Eye (tissue), 1 donor: ENCODE measurements around the gene TRIM54.
"Not testable (repeated sequence)": the region's sequence is repeated elsewhere in the genome, so short reads cannot be mapped to it uniquely, and the experiment has no call there.

Source experiments
- DNase-seq: peaks from one replicate; pipeline ENCODE4 v3.0.0-alpha.2; 2015

The TRIM54 gene

GRCh38 chr2:27315122-27315521, 32.9 kb downstream of the TRIM54 start:
- no peak for DNase-seq

DNA sequence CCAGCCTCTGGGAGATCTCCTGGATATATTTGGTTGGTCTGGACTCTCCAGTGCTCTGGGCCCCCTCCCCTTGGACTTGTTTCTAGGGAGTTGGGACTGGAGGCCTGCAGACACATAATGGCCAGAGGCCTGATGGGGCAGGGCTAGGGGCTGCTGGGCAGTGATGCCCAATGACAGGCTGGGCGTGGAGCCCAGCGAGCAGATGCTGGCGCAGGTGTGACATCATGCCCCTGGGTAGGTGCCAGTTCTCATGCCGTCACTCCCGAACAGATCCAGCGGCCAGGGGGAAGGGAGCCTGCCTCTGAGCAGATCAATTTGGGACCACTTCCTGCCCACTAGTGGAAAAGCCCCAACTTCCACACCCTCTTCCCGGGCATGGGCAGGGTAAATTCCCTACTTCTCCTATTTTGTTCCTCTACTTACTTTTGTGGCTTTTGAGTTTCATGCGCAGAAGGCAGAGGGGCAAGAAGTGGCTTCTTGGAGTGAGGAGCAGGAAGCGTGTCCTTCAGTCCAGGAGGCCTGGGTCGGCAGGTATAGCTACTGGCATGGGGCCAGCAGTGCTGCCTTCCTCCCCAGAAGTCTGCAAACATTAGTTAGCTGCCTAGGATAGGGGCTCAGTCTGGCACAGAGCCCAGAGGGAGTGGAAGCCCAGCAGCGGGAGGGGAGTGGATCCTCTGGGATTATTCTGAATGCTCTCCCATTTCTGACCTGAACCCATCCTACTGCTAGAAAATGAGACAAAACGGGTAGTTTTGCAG, 34.6 kb downstream of the TRIM54 start:
- no peak for DNase-seq

GRCh38 chr2:27319839-27320238, 37.6 kb downstream of the TRIM54 start:
- DNase-seq, result not testable (repeated sequence)

DNA sequence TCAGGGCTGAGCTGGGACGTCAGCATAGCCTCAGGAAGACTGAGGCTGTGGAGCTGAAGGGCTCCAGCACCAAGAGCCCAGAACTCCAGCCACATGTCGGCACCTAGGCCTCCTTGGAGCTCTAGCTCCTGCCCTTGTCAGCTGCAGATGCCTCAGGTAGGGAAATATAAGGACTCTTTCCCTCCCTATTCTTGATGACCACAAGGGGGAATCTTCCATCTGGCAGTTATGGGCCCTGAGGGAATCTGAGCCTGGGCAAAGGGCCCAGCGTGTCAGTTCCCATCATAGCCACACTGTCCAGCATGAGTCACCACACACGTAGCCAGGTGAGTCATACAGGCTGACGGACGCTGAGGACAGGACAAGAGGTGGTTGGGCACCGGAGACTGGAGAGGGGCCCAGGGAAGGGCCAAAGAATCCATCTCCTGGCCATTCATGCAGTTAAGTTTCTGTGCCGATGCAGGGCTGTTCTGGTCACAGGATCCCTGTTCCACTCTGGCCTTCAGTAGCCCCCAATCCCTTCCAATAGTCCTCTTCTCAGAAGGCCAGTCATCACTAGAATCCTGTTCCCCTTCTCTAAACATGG, 38.8 kb downstream of the TRIM54 start:
- peak; percentile 24 for DNase-seq

DNA sequence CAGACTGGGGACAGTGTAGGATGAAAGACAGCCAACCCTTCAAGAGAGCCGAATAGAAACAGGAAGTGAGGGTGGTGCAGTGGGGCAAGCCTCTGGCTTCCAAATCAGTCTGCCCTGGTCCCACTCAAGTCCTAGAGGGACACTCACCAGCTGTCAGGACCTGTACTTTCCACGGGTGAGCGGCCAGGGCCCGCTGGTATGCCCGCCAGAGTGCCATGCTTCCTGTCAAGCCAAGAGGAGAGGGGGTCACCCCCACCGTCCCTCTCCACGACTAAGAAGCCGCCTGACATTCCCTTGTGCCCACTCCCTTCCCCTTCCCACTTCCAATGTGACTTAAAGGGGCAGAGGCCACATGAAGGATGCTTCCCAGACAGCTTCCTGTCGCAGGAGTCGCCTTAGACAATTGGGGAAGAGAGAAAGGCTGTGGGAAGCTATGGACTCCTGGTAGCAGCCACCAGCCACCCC, 40.1 kb downstream of the TRIM54 start:
- no peak for DNase-seq

DNA sequence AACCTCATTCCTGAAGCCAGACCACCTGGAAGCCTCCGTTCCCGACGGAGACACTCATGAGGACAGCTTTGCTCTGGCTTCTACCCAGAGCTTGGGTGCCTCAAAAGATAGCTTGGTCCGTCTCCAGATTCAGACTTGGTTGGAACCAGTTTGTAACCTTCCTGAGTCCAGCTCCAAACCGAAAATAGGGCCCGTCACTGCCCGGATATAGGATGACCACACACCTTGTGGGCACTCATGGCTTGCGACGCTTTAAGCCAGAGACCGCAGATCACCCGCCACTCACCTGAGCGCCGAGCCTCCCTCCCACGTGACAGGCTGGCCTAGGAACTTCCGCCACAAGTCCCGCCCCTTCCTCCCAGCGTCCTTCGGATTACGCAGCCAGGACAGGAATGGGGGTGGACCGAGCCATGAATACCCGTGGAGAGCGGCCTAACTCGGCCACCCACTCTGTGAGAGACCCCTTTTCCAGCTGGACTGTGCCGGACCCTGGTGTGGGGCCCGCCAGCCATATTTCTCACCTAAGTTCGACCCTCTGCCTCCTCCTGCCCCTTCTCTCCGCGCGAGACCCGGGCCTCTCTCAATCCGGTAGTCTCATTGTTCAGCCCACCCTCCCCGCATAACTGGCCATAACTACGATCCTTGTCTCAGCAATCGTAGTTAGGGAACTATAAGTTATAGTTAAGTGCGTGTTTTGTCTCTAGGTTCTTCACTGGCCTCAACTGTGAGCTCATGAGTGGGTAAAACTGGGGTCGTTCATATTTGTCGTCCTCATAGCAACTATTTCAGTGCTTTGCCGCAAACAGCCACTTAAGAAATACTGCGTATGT, 40.8 kb downstream of the TRIM54 start, which contains the start of gene MPV17:
Gene MPV17, minus strand, starts transcription at position 332 of the 830 bp plus-strand sequence. CDS start 580 bp downstream, outside the sequence.
- peak; percentile 97 for DNase-seq

GRCh38 chr2:27323596-27324285, 41.5 kb downstream of the TRIM54 start:
- no peak for DNase-seq

DNA sequence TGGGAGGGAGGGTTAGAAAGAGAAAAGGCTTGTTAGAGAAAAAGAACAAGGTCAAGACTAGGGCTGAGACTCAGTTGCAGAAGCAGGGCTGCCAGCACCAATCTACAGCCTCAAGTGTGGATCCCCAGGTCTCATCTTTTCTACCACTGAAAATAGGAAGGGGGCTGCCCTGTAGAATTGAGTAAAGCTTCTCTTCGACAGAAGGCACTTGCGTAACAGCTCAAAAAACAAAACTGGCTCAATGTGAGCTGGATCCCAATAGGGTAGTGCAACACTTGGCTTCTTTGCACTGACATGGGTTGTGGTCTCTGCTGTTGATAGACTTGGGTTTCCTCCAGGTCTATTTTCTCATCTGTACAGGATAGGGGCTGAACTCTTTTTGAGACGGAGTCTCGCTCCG, 42.5 kb downstream of the TRIM54 start:
- no peak for DNase-seq

GRCh38 chr2:27335311-27335710, 53.1 kb downstream of the TRIM54 start:
- DNase-seq, result no peak

GRCh38 chr2:27336173-27336572, 53.9 kb downstream of the TRIM54 start:
- DNase-seq, result no peak

GRCh38 chr2:27347641-27348040, 65.4 kb downstream of the TRIM54 start:
- DNase-seq, result no peak

GRCh38 chr2:27350106-27350693, 68.0 kb downstream of the TRIM54 start:
- no peak for DNase-seq

GRCh38 chr2:27351802-27352598, 69.8 kb downstream of the TRIM54 start:
- DNase-seq, result no peak

DNA sequence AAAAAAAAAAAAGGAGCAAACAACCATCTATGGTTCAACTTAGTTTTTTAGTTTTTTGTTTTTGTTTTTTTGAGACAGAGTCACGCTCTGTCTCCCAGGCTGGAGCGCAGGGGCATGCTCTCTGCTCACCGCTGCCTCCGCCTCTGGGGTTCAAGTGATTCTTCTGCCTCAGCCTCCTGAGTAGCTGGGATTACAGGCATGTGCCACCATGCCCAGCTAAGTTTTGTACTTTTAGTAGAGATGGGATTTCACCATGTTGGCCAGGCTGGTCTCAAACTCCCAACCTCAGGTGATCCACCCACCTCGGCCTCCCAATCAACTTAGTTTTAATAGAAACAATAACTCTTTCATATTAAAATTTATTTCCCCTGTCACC, 71.1 kb downstream of the TRIM54 start:
- not testable (repeated sequence) for DNase-seq

DNA sequence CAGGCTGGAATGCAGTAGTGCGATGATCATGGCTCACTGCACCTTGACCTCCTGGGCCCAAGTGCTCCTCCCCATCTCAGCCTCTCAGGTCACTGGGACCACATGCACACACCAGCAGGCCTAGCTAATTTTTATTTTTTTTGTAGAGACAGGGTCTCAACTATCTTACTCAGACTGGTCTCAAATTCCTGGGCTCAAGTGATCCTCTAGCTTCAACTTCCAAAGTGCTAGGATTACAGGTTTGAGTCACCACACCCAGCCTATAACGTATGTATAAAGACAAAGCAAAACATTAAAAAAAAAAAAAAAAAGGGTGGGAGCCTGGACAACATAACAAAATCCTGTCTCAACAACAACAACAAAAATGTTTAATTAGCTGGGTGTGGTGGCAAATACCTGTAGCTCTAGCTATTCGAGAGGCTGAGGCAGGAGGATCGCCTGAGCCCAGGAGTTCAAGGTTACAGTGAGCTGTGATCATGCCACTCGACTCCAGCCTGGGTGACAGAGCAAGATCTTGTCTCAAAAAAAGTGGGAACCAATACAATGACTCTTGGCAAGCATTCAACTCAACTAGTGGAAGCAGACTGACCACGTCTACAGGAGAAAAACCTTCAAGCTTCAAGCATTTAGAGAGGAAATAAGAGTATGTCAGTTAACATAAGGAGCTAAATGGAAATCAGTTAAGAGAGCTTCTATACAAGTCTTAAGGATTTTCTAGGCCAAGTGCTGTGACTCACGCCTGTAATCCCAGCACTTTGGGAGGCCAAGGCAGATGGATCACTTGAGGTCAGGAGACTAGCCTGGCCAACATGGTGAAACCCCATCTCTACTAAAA, 71.8 kb downstream of the TRIM54 start:
- DNase-seq, result no peak

GRCh38 chr2:27354597-27354927, 72.3 kb downstream of the TRIM54 start:
- DNase-seq, result no peak

DNA sequence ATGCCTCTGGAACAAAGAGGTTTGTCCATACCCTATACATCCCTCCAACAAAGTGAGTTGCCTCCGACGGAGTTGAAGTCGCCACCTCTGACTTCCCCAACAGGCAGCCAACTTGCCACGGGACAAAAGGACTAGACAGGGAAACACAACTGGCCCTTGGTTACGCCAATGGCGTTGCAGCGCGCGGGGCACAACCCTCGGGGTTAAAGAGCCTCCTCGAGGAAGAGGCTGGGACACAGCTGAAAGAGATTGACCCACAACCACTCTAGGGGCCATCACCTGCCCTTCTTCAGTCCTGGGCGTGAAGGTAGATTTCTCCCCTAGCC, 73.8 kb downstream of the TRIM54 start:
- DNase-seq, result no peak

DNA sequence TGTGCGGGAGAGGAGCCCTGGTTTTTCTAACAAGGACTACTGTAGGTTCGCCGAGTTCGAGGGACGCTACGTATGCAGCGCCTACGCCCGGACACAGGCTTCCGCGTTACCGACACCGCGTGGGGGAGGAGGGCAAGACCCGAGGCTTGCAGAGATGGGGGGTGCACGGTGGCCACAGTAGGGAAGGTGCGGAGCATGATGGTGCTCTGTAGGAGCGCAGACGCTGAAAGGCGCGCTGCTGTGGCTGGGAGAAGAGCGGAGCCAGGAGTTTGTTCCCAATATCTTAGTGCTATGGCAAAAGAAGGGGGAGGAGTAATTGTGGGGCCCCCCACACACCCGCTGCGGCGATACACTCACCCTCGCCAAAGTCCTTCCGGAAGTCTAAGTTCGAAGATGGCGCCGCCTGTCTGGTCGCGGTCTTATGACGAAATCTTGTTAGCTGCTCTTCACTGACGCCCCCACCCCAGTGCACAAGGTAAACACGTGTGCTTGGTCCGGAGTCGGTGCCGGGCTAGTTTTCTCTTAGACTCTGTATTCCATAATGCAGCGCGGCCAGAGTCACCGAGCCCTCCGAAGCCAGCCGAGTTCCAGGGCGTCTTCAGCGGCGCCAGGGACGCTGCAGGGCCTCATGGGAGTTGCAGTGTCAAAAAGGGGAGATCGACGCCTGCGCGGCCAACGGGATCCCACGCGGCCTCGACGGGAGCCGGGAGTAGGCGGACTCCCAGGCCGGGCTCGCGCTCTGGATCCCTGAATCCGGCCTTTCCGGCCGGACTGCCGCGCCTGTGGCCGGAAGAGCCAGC, 74.4 kb downstream of the TRIM54 start, which contains the start of gene GTF3C2:
Gene GTF3C2, minus strand, starts transcription at position 383 of the 800 bp plus-strand sequence. CDS start 13,210 bp downstream, outside the sequence.
- DNase-seq, result peak; percentile 99
